ENCODE data around the gene NRXN3. TPM values are rescaled to one million over a fixed set of nuclear protein-coding genes. Genes with fewer than 3 reads are reported as not detected.

The NRXN3 gene
- total RNA-seq, 1 donor = under 0.01 TPM

GRCh38 chr14:79693935-79694334, 1523.8 kb downstream of the NRXN3 start:
- Histone ChIP-seq H3K4me1 (ENCODE audit: insufficient read depth, low read length) (no peaks in the 10 kb centered on the region), H3K9me3 (ENCODE audit: low read depth, low read length) (no peaks in the 10 kb centered on the region), H3K4me3 (ENCODE audit: low read length) (no peak overlapping the region), H3K27me3 (ENCODE audit: insufficient read depth, low read length) (no peaks in the 10 kb centered on the region)

- Histone ChIP-seq H3K9me3 (ENCODE audit: low read depth, low read length) (no peaks in the 10 kb centered on the region), H3K4me3 (ENCODE audit: low read length) (no peak overlapping the region), H3K27me3 (ENCODE audit: insufficient read depth, low read length) (no peaks in the 10 kb centered on the region), H3K4me1 (ENCODE audit: insufficient read depth, low read length) (no peaks in the 10 kb centered on the region)
Observed at GRCh38 chr14:79695307-79695706, 1525.1 kb downstream of the NRXN3 start.

GRCh38 chr14:79698298-79698711, 1528.1 kb downstream of the NRXN3 start:
- Histone ChIP-seq H3K9me3 (ENCODE audit: low read depth, low read length) (no peaks in the 10 kb centered on the region), H3K27me3 (ENCODE audit: insufficient read depth, low read length) (no peaks in the 10 kb centered on the region), H3K4me1 (ENCODE audit: insufficient read depth, low read length) (no peaks in the 10 kb centered on the region), H3K4me3 (ENCODE audit: low read length) (no peak overlapping the region)

GRCh38 chr14:79699206-79699605, 1529.0 kb downstream of the NRXN3 start:
- Histone ChIP-seq H3K27me3 (ENCODE audit: insufficient read depth, low read length) (no peaks in the 10 kb centered on the region), H3K9me3 (ENCODE audit: low read depth, low read length) (no peaks in the 10 kb centered on the region), H3K4me3 (ENCODE audit: low read length) (no peak overlapping the region), H3K4me1 (ENCODE audit: insufficient read depth, low read length) (no peaks in the 10 kb centered on the region)

- Histone ChIP-seq H3K4me3 (ENCODE audit: low read length) (no peak overlapping the region), H3K27me3 (ENCODE audit: insufficient read depth, low read length) (no peaks in the 10 kb centered on the region), H3K9me3 (ENCODE audit: low read depth, low read length) (no peaks in the 10 kb centered on the region), H3K4me1 (ENCODE audit: insufficient read depth, low read length) (no peaks in the 10 kb centered on the region)
Observed at GRCh38 chr14:79701371-79701770, 1531.2 kb downstream of the NRXN3 start.

GRCh38 chr14:79702197-79702596, 1532.0 kb downstream of the NRXN3 start:
- H3K4me1 ChIP-seq (ENCODE audit: insufficient read depth, low read length) = no peaks in the 10 kb centered on the region
- H3K9me3 ChIP-seq (ENCODE audit: low read depth, low read length) = no peaks in the 10 kb centered on the region
- no peaks in the 10 kb centered on the region for H3K27me3 ChIP-seq (ENCODE audit: insufficient read depth, low read length)
- no peak overlapping the region for H3K4me3 ChIP-seq (ENCODE audit: low read length)

GRCh38 chr14:79703209-79703608, 1533.0 kb downstream of the NRXN3 start:
- Histone ChIP-seq H3K27me3 (ENCODE audit: insufficient read depth, low read length) (no peaks in the 10 kb centered on the region), H3K9me3 (ENCODE audit: low read depth, low read length) (no peaks in the 10 kb centered on the region), H3K4me1 (ENCODE audit: insufficient read depth, low read length) (no peaks in the 10 kb centered on the region), H3K4me3 (ENCODE audit: low read length) (no peak overlapping the region)

- H3K27me3 ChIP-seq (ENCODE audit: insufficient read depth, low read length) = no peaks in the 10 kb centered on the region
- H3K4me1 ChIP-seq (ENCODE audit: insufficient read depth, low read length) = no peaks in the 10 kb centered on the region
- H3K9me3 ChIP-seq (ENCODE audit: low read depth, low read length) = no peaks in the 10 kb centered on the region
- no peak overlapping the region for H3K4me3 ChIP-seq (ENCODE audit: low read length)
Observed at GRCh38 chr14:79704041-79704807, 1534.1 kb downstream of the NRXN3 start.

GRCh38 chr14:79705126-79705894, 1535.1 kb downstream of the NRXN3 start:
- no peaks in the 10 kb centered on the region for H3K4me1 ChIP-seq (ENCODE audit: insufficient read depth, low read length)
- H3K4me3 ChIP-seq (ENCODE audit: low read length) = no peak overlapping the region
- no peaks in the 10 kb centered on the region for H3K27me3 ChIP-seq (ENCODE audit: insufficient read depth, low read length)
- no peaks in the 10 kb centered on the region for H3K9me3 ChIP-seq (ENCODE audit: low read depth, low read length)

- Histone ChIP-seq H3K9me3 (ENCODE audit: low read depth, low read length) (no peaks in the 10 kb centered on the region), H3K4me3 (ENCODE audit: low read length) (no peak overlapping the region), H3K4me1 (ENCODE audit: insufficient read depth, low read length) (no peaks in the 10 kb centered on the region), H3K27me3 (ENCODE audit: insufficient read depth, low read length) (no peaks in the 10 kb centered on the region)
Observed at GRCh38 chr14:79706382-79706781, 1536.2 kb downstream of the NRXN3 start.

GRCh38 chr14:79708426-79709388, 1538.5 kb downstream of the NRXN3 start:
- Histone ChIP-seq H3K4me1 (ENCODE audit: insufficient read depth, low read length) (no peaks in the 10 kb centered on the region), H3K9me3 (ENCODE audit: low read depth, low read length) (no peaks in the 10 kb centered on the region), H3K27me3 (ENCODE audit: insufficient read depth, low read length) (no peaks in the 10 kb centered on the region), H3K4me3 (ENCODE audit: low read length) (no peak overlapping the region)

GRCh38 chr14:79709573-79709972, 1539.4 kb downstream of the NRXN3 start:
- Histone ChIP-seq H3K27me3 (ENCODE audit: insufficient read depth, low read length) (no peaks in the 10 kb centered on the region), H3K4me1 (ENCODE audit: insufficient read depth, low read length) (no peaks in the 10 kb centered on the region), H3K9me3 (ENCODE audit: low read depth, low read length) (no peaks in the 10 kb centered on the region), H3K4me3 (ENCODE audit: low read length) (no peak overlapping the region)

GRCh38 chr14:79712302-79712950, 1542.3 kb downstream of the NRXN3 start:
- no peak overlapping the region for H3K4me3 ChIP-seq (ENCODE audit: low read length)
- no peaks in the 10 kb centered on the region for H3K27me3 ChIP-seq (ENCODE audit: insufficient read depth, low read length)
- no peaks in the 10 kb centered on the region for H3K9me3 ChIP-seq (ENCODE audit: low read depth, low read length)
- H3K4me1 ChIP-seq (ENCODE audit: insufficient read depth, low read length) = no peaks in the 10 kb centered on the region

GRCh38 chr14:79721399-79722084, 1551.4 kb downstream of the NRXN3 start:
- no peaks in the 10 kb centered on the region for H3K9me3 ChIP-seq (ENCODE audit: low read depth, low read length)
- no peaks in the 10 kb centered on the region for H3K4me1 ChIP-seq (ENCODE audit: insufficient read depth, low read length)
- no peaks in the 10 kb centered on the region for H3K27me3 ChIP-seq (ENCODE audit: insufficient read depth, low read length)
- no peak overlapping the region for H3K4me3 ChIP-seq (ENCODE audit: low read length)
